Epithelial cell of prostate (primary cell): ENCODE measurements around the gene PRODH.
"Not testable (repeated sequence)": the region's sequence is repeated elsewhere in the genome, so short reads cannot be mapped to it uniquely, and the experiment has no call there.

ENCODE experiments used
- DNase-seq: peaks from one replicate; pipeline ENCODE4 v3.0.0-alpha.2; 2011; ENCODE audit warnings: low read depth, low spot score
- H3K27ac ChIP-seq: fragments of 450-650 bp; 2 replicates; pipeline ENCODE4 v1.5.1; 2017; ENCODE audit warnings: mild to moderate bottlenecking

The PRODH gene, protein sequence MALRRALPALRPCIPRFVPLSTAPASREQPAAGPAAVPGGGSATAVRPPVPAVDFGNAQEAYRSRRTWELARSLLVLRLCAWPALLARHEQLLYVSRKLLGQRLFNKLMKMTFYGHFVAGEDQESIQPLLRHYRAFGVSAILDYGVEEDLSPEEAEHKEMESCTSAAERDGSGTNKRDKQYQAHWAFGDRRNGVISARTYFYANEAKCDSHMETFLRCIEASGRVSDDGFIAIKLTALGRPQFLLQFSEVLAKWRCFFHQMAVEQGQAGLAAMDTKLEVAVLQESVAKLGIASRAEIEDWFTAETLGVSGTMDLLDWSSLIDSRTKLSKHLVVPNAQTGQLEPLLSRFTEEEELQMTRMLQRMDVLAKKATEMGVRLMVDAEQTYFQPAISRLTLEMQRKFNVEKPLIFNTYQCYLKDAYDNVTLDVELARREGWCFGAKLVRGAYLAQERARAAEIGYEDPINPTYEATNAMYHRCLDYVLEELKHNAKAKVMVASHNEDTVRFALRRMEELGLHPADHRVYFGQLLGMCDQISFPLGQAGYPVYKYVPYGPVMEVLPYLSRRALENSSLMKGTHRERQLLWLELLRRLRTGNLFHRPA

GRCh38 chr22:18935889-18936529 lies at the start of gene PRODH:
Gene PRODH (minus strand): TSS chr22:18936293. CDS start chr22:18936287, 6 bp downstream.
- no peak for DNase-seq
- no peak within 1 kb of the TSS for H3K27ac ChIP-seq

- no peak overlapping the region for H3K27ac ChIP-seq
- no peak for DNase-seq
These were observed 49.7 kb upstream of the PRODH start for GRCh38 chr22:18985780-18986179.

DNA sequence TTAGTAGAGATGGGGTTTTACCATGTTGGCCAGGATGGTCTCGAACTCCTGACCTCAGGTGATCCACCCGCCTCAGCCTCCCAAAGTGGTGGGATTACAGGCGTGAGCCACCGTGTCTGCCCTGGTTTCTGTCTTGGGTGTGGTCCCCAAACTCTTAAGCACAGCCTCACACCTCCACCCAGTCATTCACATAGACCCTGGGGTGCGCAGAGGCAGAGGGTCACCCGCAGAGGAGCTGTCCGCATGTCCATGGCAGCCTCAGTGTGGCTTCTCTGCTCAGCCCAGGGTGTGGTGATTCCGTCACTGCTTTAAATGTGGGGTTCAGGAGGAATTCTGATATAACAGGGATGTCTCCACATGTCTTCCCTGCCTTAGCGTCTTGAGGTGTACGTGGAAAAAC lies 48.5 kb upstream of the PRODH start:
- no peak overlapping the region for H3K27ac ChIP-seq
- no peak for DNase-seq

DNA sequence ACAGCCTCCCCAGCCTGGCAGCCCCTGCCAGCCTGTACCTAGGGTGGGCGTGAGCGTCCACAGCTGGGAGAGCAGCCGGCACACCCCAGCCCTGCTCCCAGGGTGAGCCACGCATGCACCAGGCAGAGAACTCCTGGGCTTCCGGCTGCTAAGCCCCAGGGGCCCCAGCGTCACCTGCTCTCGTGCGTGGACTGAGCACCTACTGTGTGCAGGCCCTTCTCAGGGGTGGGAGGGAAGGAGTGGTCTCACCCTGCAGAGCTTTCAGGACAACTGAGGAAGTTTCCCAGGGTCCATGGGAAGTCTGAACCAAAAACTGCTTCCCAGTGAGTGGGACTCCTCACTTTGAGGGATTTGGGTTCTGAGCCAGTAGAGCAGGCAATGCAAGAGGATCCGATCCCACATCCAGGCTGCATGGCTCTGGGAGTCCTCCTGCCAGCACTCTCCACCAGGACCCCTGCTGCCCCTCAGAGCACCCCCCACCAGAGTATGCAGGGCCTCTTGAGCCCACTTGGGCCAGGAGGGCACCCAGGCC lies 47.1 kb upstream of the PRODH start:
- no peak for DNase-seq

DNA sequence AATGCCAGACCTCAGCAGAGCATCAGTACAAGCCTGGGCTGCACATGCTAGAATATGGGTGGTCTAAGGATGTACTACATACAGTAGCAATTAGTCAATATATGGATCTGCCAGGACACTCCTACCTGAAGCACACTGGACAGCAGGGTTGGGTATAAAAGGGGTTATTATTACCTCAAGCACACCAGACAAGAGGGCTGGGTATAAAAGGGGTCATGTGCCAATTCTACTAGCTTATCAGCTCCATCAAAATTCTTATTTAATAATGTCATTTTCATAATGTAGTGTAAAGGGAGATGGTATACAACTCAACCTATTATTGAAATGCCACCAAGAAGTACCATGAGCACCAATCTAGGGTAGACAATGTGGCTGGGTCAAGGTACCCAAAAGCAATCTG lies 44.7 kb upstream of the PRODH start:
- H3K27ac ChIP-seq: no peak overlapping the region

More for the DNA sequence above, 47.1 kb upstream of the PRODH start:
- no peak overlapping the region for H3K27ac ChIP-seq

DNA sequence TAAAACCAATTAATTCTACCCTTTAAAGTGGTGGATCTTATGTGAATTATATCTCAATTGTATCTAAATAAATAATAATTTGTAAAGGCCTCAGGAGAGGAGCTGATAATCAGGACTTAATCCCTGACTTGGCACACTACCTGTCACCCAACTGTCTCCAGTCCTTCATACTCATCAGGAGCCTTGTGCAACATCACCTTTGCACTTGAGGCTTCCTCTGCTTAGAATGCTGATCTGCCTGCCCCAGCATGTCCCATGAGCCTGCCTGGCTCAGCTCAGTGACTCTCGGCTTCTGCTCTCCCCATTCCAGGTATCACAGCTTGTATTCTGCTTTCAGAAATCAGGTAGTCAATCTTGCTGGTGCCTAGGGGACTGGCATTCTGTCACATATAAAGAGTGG lies 43.9 kb upstream of the PRODH start:
- DNase-seq: peak; percentile 58

More for the DNA sequence above, 44.7 kb upstream of the PRODH start:
- no peak for DNase-seq

DNA sequence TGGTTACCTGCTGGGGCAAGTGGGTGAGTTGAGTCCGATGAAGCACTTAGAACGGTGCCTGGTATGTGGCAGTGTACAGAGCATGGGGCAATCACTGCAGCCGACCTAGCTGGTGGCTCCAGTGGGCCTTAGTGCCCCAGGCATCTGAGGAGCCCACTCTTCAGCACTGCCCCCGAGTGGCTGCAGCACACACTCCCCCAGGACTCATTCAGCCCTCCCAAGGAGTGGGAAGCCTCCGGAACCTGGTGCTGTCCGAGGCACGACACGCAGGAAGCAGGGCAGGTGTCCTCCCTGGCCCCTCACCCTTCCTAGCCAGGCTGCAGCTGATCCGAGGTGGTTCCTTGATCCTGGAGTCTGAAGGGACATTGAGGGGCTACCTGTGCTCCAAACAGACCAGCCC lies 42.4 kb upstream of the PRODH start:
- DNase-seq: no peak
- no peak overlapping the region for H3K27ac ChIP-seq

More for the DNA sequence above, 43.9 kb upstream of the PRODH start:
- H3K27ac ChIP-seq: no peak overlapping the region

DNA sequence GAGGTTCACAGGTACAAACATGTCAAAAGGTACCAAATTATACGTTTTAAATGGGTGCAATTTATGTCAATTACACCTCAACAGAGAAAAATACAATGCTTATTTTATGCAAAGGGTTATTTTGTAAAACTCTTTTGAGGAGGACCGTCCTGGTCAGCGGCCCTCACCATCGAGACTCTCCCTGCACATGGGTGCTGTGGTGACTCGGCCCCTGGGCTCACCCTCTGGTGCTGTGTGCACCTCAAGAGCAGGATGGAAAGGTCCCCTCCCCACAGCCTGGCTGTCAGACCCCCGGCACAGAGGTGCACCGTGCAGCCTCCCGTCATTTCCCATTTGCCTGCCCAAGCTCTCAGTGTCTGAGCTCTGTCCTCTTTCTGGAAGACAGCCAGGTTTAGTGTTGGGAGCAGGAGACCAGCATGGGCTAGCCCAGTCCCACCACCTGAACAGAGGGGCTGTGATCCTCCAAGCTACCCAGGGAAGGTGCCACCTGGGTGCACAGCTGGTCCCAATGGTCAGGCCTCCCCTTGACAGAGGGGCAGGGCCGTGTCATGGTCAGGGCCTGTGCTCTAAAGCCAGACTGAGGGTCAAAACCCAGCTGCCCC lies 41.8 kb upstream of the PRODH start:
- no peak for DNase-seq
- H3K27ac ChIP-seq: no peak overlapping the region

DNA sequence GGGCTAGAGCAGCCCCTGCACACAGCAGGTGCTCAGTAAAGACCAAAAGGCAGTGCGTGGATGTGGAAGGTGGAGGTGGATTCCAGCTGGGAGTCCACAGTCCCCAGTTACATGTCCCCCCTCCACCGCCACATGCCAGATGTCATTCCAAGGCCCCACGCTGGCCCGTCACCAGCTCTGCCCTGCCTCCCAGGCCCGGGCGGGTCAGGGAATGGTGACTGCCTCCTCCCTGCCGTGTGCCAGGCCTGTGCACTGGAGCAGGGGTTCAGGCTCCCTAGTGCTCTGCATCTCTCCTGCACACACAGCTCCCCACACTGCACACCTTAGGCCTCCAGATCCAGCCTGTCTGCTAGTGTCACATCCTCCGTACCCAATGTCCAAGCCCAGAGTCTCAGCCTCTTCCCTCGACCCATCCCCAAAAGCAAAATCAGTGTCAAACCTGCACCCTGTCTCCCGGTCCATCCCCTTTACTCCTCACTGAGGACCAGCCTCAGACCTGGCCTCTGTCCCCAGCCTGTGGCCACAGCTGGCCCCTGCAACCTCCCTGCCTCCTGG lies 40.2 kb upstream of the PRODH start:
- DNase-seq: no peak
- H3K27ac ChIP-seq: no peak overlapping the region

GRCh38 chr22:18975434-18976196 lies 39.5 kb upstream of the PRODH start:
- no peak overlapping the region for H3K27ac ChIP-seq
- no peak for DNase-seq

DNA sequence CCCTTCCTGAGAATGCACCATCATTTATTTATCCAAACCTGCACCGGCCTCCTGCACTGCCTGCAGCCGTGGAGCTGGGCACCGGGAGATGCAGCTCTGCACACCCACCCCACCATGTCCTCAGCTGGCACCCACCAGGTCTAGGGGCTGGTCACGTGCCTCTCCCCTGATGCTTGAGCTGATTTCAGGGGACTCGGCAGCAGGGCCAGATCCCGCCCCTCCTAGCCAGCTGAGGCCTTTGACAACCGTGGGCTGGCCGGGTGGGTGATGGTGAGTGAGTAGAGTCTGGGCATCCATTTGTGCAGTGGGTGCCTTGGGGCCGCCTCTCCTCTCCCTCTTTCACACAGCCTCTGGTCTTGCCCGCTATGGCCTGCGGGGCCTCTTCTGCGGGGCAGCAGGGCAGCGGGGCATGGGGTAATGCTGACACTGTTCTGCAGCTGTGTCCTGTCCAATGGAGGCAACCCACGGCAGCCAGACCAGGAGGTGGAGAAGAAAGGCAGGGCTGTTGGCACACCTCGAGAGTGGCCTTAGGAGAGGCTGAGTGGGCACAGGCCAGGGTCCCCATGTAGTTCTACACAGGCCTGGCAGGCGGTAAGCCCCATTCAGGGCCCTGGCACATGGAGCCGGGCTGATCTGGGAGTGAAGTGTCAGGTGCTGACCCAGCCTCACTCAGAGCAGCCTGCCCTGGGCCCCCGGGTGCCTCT lies 38.5 kb upstream of the PRODH start:
- H3K27ac ChIP-seq: no peak overlapping the region
- no peak for DNase-seq

GRCh38 chr22:18973264-18974031 lies 37.4 kb upstream of the PRODH start:
- no peak for DNase-seq
- H3K27ac ChIP-seq: no peak overlapping the region

GRCh38 chr22:18972591-18972990 lies 36.5 kb upstream of the PRODH start:
- DNase-seq, H3K27ac ChIP-seq: not testable (repeated sequence)

GRCh38 chr22:18972029-18972428 lies 35.9 kb upstream of the PRODH start:
- not testable (repeated sequence) for DNase-seq, H3K27ac ChIP-seq

DNA sequence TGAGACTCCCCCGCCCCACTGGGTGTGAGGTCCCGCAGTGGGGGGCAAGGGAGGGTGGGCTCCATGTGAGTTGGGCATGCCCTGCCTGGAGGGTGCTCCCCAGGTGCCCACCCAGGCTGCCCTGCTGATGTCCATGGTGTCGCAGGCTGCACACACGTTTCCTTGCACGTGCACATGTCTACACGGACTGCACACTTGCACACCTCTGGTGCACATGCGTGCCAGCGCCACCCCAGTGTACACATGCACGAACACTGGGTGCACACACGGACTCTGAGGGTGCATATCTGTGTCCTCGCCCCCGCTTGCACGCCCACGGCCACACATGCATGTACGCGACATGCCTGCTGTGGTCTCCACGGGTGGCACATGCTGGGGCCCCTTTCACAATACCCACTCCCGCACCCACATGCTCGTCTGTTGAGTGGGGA lies 35.2 kb upstream of the PRODH start:
- H3K27ac ChIP-seq: no peak overlapping the region

DNA sequence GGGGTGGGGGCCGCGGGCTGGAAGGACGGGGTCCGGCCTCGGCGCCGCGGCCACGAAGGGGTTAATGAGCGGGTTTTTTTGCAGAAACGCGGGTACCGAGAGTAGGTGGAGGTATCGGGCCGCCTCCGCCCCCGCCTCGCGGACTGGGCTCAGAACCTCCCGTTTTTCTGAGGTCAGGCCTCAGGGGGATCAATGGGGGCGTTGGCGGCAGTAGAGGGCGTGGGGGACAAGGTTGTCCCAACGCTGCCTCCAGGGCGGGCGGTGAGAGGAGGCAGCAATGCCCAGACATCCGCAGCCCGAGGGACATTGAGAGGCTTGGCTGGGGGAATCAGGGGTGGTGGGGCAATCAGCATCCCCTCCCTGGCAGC lies 34.8 kb upstream of the PRODH start:
- no peak overlapping the region for H3K27ac ChIP-seq
- no peak for DNase-seq

More for the DNA sequence above, 35.2 kb upstream of the PRODH start:
- DNase-seq: no peak

DNA sequence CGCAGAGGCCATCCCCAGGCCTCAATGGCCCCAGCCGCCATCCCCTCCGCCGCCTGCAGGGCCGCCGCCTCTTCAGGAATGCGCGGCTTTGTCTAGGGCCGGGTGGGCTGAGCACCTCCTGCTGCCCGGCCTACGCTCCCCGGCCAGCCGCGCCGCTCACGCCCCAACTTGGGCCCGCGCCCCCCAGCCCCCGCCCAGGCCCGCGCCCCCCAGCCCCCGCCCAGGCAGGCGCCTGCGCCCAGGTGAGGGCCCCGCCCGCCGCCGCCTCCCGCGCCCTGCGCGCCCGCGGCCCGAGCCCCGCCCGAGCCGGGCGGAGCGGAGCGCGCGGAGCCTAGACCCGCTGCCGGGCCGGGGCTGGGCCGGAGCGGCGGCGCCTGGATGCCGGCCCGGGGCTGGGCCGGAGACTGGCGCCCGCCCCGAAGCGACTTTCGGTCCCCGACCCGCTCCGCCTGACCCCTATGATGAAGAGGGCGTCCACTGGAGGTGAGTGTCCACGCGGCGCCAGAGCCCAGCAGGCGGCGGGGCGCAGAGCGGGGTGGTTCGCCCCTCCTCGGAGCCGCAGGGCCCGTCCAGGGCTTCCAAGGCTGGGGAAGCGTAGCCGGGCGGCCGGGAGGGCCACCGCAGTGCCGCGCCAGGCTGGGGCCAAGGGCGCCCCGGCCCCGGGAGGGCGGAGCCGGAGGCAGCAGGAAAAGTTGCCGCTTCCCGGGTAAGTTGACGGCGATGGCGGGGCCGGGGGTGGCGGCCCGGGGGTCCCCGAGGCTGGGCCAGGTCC lies 34.3 kb upstream of the PRODH start:
- no peak for DNase-seq
- H3K27ac ChIP-seq: no peak overlapping the region
